Activated naive CD4-positive, alpha-beta T cell treated with anti-CD3 and anti-CD28 coated beads, Interleukin-2, amount 50 U/mL, for 24 hours (primary cell): ENCODE results near the gene PROM2.

ENCODE experiments used
- H3K27ac Mint-ChIP-seq: one replicate; pipeline ENCODE4 v1.8.0; 2021; ENCODE audit warnings: mild to moderate bottlenecking, mixed read lengths
- H3K27me3 Mint-ChIP-seq: one replicate; pipeline ENCODE4 v1.8.0; 2021; ENCODE audit warnings: mixed read lengths
- H3K36me3 Mint-ChIP-seq: one replicate; pipeline ENCODE4 v1.8.0; 2021; ENCODE audit warnings: mixed read lengths
- H3K4me1 Mint-ChIP-seq: one replicate; pipeline ENCODE4 v1.8.0; 2021; ENCODE audit warnings: mixed read lengths
- H3K4me3 Mint-ChIP-seq: one replicate; pipeline ENCODE4 v1.8.0; 2021; ENCODE audit warnings: mild to moderate bottlenecking, mixed read lengths
- H3K9me3 Mint-ChIP-seq: one replicate; pipeline ENCODE4 v1.8.0; 2021; ENCODE audit warnings: mixed read lengths

Gene PROM2

GRCh38 chr2:95292623-95293260 is 18.5 kb downstream of the PROM2 start:
- peaks cover 7% of the 10 kb centered on the region for H3K9me3 Mint-ChIP-seq
- H3K27me3 Mint-ChIP-seq, result no peaks in the 10 kb centered on the region
- H3K36me3 Mint-ChIP-seq, result peaks cover 4% of the 10 kb centered on the region
- no peak overlapping the region for H3K4me3 Mint-ChIP-seq
- no peak overlapping the region for H3K27ac Mint-ChIP-seq
- no peaks in the 10 kb centered on the region for H3K4me1 Mint-ChIP-seq

- H3K27ac Mint-ChIP-seq, result no peak overlapping the region
- H3K9me3 Mint-ChIP-seq, result peaks cover 7% of the 10 kb centered on the region
- H3K4me3 Mint-ChIP-seq, result no peak overlapping the region
- peaks cover 2% of the 10 kb centered on the region for H3K27me3 Mint-ChIP-seq
- peaks cover 4% of the 10 kb centered on the region for H3K36me3 Mint-ChIP-seq
- no peaks in the 10 kb centered on the region for H3K4me1 Mint-ChIP-seq
Observed at GRCh38 chr2:95294579-95295250, 20.5 kb downstream of the PROM2 start.

DNA sequence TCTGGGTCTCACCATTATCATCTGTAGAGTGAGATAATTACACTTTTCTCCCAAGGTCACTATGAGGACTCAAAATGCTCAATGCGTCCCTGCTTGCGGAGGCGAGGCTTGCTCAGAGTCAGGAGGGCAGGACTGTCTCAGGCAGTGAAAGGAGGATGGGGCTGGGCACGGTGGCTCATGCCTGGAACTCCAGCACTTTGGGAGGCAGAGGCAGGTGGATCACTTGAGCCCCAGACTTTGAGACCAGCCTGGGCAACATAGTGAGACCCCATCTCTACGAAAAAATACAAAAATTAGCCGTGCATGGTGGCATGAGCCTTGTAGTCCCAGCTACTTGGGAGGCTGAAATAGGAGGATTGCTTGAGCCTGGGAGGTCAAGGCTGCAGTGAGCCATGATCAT is 21.1 kb downstream of the PROM2 start:
- H3K27ac Mint-ChIP-seq, result no peak overlapping the region
- H3K9me3 Mint-ChIP-seq, result peaks cover 2% of the 10 kb centered on the region

DNA sequence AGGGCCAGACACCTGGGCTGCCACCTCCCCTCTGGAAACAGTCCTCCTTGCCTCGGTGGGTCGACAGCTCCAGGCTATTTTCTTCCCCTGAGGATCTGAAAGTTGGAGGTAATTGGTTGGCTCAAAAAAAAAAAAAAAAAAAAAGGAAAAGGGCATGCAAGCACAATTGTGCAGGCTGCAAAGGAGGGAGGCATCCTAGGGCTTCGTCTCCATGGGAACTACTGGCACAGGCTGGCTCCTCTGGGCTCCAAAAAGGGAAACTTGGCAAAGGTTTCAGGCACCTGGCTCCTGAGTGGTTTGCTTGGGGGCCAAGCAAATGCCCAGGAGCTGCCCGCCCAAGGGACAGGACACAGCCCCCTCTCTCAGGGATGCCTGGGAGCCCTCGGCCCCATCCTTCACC is 21.8 kb downstream of the PROM2 start:
- Mint-ChIP-seq H3K4me1 (no peaks in the 10 kb centered on the region), H3K4me3 (no peak overlapping the region), H3K9me3 (no peaks in the 10 kb centered on the region), H3K27ac (no peak overlapping the region), H3K27me3 (peaks cover 2% of the 10 kb centered on the region), H3K36me3 (no peaks in the 10 kb centered on the region)

More for the DNA sequence above, 21.1 kb downstream of the PROM2 start:
- Mint-ChIP-seq H3K36me3 (no peaks in the 10 kb centered on the region), H3K27me3 (peaks cover 2% of the 10 kb centered on the region), H3K4me3 (no peak overlapping the region), H3K4me1 (no peaks in the 10 kb centered on the region)

- Mint-ChIP-seq H3K27me3 (peaks cover 2% of the 10 kb centered on the region), H3K27ac (no peak within 1 kb of the TSS), H3K4me3 (no peak within 1 kb of the TSS), H3K9me3 (no peaks in the 10 kb centered on the region), H3K36me3 (no peaks in the 10 kb centered on the region), H3K4me1 (no peaks in the 10 kb centered on the region)
Observed at GRCh38 chr2:95296880-95297487, 22.7 kb downstream of the PROM2 start, which contains the start of gene KCNIP3. KCNIP3 (plus strand) TSS chr2:95297347; CDS start chr2:95297439, 92 bp downstream.

GRCh38 chr2:95297639-95298395 is 23.6 kb downstream of the PROM2 start:
- H3K27ac Mint-ChIP-seq, result no peak overlapping the region
- H3K4me1 Mint-ChIP-seq, result no peaks in the 10 kb centered on the region
- H3K36me3 Mint-ChIP-seq, result no peaks in the 10 kb centered on the region
- H3K27me3 Mint-ChIP-seq, result peaks cover 2% of the 10 kb centered on the region
- H3K4me3 Mint-ChIP-seq, result no peak overlapping the region
- H3K9me3 Mint-ChIP-seq, result no peaks in the 10 kb centered on the region

- Mint-ChIP-seq H3K27ac (no peak overlapping the region), H3K27me3 (peaks cover 2% of the 10 kb centered on the region), H3K4me3 (no peak overlapping the region), H3K4me1 (no peaks in the 10 kb centered on the region), H3K36me3 (no peaks in the 10 kb centered on the region), H3K9me3 (no peaks in the 10 kb centered on the region)
Observed at GRCh38 chr2:95298486-95299111, 24.4 kb downstream of the PROM2 start.

DNA sequence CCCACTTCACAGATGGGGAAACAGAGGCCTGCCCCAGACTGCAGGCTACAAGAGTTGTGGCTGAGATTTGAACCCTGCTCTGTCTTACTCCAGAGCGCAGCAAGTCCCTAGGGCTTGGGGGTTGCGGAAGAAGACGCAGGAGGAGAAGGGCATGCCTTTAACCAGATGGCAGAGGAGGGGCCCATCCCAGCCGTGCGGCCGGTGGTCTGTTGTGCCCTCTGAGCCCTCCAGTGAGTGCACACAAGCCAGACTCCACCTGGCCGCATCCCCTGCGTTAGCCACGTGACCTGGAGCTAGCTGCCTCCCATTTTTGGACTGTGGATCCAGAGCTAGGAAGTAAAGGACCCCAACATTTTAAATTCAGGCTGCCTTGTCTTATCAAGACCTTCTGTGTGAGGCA is 25.7 kb downstream of the PROM2 start:
- H3K4me3 Mint-ChIP-seq, result no peak overlapping the region
- peaks cover 2% of the 10 kb centered on the region for H3K27me3 Mint-ChIP-seq
- no peaks in the 10 kb centered on the region for H3K36me3 Mint-ChIP-seq
- no peaks in the 10 kb centered on the region for H3K4me1 Mint-ChIP-seq
- H3K9me3 Mint-ChIP-seq, result no peaks in the 10 kb centered on the region
- H3K27ac Mint-ChIP-seq, result no peak overlapping the region

DNA sequence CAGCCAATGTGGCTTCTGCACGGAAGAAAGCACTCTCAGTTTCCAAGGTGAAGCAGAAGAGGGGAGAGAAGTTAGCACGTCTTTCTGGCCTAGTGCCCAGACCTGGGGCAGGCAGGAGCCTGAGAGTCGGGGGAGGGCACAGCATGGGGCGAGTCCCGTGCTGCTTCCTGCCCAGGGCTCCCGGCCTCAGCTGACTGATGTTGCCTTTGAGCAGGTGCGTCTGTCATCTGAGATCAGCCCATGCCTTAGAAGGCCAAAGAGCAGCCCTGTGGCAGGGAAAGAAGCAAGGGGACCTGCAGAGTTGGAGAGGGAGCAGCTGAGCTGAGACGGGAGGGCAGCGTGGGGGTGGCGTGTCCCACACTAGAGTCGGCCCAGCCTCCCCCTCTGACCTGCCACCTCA is 26.2 kb downstream of the PROM2 start:
- Mint-ChIP-seq H3K27ac (no peak overlapping the region), H3K9me3 (no peaks in the 10 kb centered on the region), H3K36me3 (no peaks in the 10 kb centered on the region), H3K27me3 (peaks cover 2% of the 10 kb centered on the region), H3K4me3 (no peak overlapping the region), H3K4me1 (no peaks in the 10 kb centered on the region)

DNA sequence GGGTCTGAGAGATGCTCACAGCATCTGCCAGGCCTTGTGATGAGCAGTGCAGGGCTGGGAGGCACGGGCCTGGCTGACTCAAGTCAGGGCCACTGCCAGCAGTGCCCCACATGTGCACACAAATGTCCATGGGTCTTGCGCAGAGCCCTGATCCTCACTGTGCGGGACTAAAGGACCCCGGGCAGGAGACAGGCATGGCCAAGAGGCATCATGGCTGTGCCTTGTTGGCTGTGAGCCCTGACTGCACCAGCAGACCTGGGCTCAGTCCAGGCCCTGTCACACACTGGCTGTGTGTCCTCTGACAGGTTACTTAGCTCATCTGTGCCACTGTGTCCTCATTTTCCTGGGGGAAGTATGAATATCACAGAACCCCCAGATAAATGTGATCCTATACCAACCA is 26.9 kb downstream of the PROM2 start:
- Mint-ChIP-seq H3K9me3 (no peaks in the 10 kb centered on the region), H3K27me3 (peaks cover 2% of the 10 kb centered on the region), H3K4me3 (no peak overlapping the region), H3K27ac (no peak overlapping the region), H3K36me3 (no peaks in the 10 kb centered on the region), H3K4me1 (no peaks in the 10 kb centered on the region)

GRCh38 chr2:95301876-95302641 is 27.8 kb downstream of the PROM2 start:
- H3K27me3 Mint-ChIP-seq, result peaks cover 2% of the 10 kb centered on the region
- no peaks in the 10 kb centered on the region for H3K9me3 Mint-ChIP-seq
- no peaks in the 10 kb centered on the region for H3K4me1 Mint-ChIP-seq
- H3K4me3 Mint-ChIP-seq, result no peak overlapping the region
- no peak overlapping the region for H3K27ac Mint-ChIP-seq
- H3K36me3 Mint-ChIP-seq, result no peaks in the 10 kb centered on the region

GRCh38 chr2:95303191-95303919 is 29.1 kb downstream of the PROM2 start:
- Mint-ChIP-seq H3K4me3 (no peak overlapping the region), H3K36me3 (no peaks in the 10 kb centered on the region), H3K27ac (no peak overlapping the region), H3K9me3 (no peaks in the 10 kb centered on the region), H3K4me1 (no peaks in the 10 kb centered on the region), H3K27me3 (no peaks in the 10 kb centered on the region)

DNA sequence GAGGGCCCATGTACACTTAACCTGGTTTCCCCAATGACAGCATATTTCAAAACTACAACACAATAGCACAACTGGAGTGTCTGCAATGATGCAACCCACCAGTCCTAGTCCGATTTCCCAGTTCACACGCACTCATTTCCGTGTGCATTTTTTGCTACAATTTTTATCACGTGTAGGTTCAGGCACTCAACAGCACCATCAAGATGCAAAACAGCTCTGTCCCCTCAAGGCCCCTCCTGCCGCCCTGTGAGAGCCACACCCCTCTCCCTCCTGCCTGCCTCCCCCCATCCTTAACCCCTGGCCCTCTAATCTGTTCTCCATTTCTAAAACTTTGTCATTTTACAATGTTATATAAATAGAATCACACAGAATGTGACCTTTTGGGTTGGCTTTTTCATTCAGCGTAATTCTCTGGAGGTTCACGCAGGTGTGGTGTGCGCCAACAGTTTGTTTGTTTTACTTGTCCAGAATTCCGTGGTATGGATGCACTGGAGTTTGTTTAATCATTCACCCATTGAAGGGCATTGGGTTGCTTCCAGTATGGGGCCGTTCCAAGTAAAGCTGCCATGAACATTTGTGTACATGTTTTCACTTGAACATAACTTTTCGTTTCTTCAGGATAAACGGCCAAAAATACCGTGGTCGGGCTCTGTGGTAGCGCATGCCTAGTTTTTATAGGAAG is 31.3 kb downstream of the PROM2 start:
- Mint-ChIP-seq H3K4me1 (no peaks in the 10 kb centered on the region), H3K27me3 (no peaks in the 10 kb centered on the region), H3K36me3 (no peaks in the 10 kb centered on the region), H3K4me3 (no peak overlapping the region), H3K27ac (no peak overlapping the region), H3K9me3 (no peaks in the 10 kb centered on the region)

- H3K9me3 Mint-ChIP-seq, result no peaks in the 10 kb centered on the region
- no peaks in the 10 kb centered on the region for H3K27me3 Mint-ChIP-seq
- no peaks in the 10 kb centered on the region for H3K4me1 Mint-ChIP-seq
Observed at GRCh38 chr2:95306336-95306895, 32.2 kb downstream of the PROM2 start.

More at GRCh38 chr2:95306336-95306895, 32.2 kb downstream of the PROM2 start:
- no peak overlapping the region for H3K4me3 Mint-ChIP-seq
- H3K36me3 Mint-ChIP-seq, result no peaks in the 10 kb centered on the region
- no peak overlapping the region for H3K27ac Mint-ChIP-seq
